Erythroblast (primary cell): ENCODE data around the gene LSG1.
"Not testable (repeated sequence)": the region's sequence is repeated elsewhere in the genome, so short reads cannot be mapped to it uniquely, and the experiment has no call there.

ENCODE experiments used
- DNase-seq, 2 experiments: peaks; one replicate each; lab custom pipeline; 2025; lab: John Stamatoyannopoulos, UW
- GATA1 ChIP-seq: IDR thresholded peaks from 2 replicates; pipeline ENCODE4 v1.6.1; 2011; ENCODE audit warnings: low read depth, mild to moderate bottlenecking, control low read depth, low read length, moderate library complexity
- POLR2A ChIP-seq: IDR thresholded peaks from 2 replicates; pipeline ENCODE4 v1.6.1; 2011; ENCODE audit warnings: mild to moderate bottlenecking, low read length

Gene LSG1

DNA sequence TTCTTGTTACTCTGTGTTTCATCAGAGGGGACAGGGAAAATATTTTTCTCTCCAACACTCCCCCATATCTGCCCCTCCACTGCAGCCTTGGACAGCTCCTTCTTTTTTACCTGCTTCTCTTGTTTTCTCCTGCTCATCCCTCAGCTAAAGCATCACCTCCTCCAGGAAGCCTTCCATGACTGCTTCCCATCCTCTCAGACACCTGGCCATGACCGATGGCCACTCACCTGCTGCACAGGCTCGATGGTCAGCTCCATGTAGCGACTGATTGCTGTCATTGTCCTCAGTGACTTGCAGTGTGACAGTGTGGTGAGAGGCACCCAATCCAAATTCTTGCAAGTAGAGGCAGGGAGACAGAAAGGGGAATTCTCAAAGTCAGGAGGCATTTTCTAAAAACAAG, 61.3 kb downstream of the LSG1 start:
- TF ChIP-seq POLR2A (no peak), GATA1 (no peak)
- DNase-seq, result no peak

DNA sequence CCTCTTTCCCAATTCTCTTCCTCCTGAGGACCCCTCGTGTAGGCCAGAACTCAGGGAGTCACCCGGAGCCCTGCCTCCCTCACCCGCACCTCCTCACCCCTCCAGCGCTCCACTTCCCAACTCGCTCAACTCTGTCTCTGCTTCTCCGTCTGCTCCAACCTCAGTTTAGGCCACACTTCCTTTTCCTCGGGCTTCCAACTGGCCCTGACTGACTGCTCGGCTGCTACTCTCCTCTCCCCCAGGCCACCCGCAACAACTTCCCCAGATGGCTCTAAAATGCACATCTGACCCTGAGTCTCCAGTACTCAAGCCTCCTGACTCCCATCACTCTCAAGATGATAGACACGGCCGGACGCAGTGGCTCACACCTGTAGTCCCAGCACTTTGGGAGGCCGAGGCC, 62.4 kb downstream of the LSG1 start:
- TF ChIP-seq POLR2A (no peak), GATA1 (no peak)
- DNase-seq, result no peak

DNA sequence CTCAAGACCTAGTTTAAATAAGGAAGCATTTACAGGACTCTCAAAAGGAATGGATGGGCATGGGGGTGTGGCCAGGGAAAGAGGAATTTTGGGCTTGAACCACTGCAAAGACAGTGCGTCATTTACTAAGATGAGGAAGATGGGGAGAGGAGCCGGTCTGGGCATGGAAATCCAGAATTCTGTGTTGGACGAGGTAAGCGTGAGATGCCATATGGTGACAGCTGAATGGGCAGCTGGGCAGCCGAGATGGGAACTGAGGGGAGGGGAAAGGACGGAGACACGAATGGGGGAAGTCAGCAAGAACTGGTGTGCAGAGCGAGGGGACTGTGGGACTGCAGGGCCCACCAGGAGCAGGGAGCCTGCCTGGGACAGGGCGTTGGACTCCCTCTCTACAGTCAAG, 63.0 kb downstream of the LSG1 start:
- TF ChIP-seq GATA1 (no peak), POLR2A (no peak)
- DNase-seq, result no peak

DNA sequence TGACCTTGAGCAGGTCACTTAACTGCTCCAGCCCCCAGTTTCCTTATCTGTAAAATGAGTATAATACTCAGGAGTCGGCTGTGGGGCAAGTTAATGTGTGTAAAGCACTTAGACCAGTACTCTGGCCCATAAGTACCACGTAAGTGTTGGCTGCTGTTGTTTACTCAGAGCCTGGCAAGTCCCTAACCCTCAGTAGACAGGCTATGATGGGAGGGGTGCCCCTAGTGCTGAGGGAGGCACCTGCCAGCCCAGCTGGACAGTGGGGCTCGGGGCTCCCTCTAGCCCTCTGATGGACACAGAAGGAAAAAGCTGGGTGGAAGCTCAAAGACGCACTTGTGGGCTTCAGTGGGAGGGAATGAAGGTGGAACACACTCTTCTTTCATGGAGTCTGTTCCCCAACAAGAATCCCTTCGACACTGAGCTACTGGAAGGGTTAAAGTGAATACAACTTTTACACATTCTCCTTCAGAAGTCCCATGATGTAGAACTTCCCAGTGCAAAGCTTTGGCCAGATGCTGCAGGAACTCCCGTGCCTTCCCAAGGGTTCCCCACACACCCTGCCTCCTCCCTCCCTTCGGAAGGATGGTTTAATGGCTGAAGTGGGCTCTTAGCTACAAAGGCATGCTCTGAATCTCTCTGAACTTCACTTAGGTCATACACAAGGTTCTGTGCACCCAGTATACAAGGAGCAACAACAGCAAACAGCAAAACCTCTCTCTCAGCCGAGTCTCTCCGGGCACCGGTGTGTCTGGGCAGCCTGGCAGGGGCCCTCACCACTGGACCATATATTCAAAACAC, 64.2 kb downstream of the LSG1 start:
- TF ChIP-seq GATA1, result no peak
- no peak for TF ChIP-seq POLR2A

DNA sequence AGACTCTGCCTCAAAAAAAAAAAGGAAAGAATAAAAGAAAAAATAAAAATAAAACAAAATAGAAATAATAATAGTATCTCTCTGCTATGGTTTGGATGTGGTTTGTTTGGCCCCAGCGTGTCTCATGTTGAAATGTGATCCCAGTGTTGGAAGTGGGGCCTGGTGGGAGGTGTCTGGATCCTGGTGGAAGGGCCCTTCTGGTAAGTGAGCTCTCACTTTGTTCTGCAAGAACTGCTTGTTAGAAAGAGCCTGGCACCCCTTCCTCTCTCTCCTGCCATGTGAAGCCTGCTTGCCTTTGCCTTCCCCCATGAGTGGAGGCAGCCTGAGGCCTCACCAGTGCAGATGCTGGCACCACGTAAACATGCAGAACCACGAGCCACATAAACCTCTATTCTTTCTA, 65.0 kb downstream of the LSG1 start:
- no peak for TF ChIP-seq GATA1
- no peak for TF ChIP-seq POLR2A
- DNase-seq, result no peak

More for the DNA sequence above, 64.2 kb downstream of the LSG1 start:
- DNase-seq, result no peak

DNA sequence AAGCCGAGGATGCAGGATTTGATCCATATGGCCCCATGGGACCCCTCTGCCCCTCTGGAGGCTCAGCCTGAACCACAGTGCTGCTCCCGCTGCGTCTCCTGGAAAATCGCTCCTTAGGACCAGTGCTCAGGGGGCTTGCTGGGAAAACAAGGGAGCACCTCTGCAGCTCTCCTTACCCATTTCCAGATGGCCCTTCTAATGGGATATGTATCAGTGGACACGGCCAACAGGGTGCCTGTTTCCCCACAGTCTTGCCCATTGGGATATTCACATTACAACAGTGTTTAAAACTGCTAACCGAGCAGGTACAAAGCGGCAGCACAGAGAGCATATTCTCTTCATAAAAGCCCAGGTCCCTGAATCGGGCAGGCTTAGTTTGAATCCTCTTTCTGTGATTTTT, 65.8 kb downstream of the LSG1 start:
- TF ChIP-seq POLR2A, result no peak
- TF ChIP-seq GATA1, result no peak
- no peak for DNase-seq

DNA sequence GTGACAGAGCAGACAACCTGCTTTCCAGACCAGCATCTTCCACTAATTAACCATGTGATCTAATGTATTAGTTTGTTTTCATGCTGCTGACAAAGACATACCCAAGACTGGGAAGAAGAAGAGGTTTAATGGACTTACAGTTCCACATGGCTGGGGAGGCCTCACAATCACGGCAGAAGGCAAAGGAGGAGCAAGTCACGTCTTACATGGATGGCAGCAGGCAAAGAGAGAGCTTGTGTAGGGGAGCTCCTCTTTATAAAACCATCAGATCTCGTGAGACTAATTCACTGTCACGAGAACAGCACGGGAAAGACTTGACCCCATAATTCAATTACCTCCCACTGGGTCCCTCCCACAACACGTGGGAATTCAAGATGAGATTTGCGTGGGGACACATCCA, 66.7 kb downstream of the LSG1 start:
- not testable (repeated sequence) for DNase-seq

DNA sequence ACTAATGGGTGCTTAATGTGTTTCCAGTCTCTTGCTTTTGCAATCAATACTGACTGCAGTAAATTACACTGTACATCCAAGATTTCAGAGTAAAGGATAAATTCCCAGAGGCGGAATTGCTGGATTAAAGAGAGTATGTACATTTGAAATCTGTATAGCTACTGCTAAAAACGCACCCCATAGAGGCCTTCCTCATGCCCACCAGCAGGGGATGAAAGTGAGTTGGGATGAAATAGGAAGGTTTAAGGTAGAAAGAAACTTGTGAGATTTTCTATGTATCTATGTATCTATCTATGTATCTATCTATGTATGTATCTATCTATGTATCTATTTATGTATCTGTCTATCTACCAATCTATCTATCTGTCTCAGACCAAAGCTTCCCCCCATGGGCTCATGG, 67.2 kb downstream of the LSG1 start:
- DNase-seq, result no peak
- TF ChIP-seq GATA1 (no peak), POLR2A (no peak)

DNA sequence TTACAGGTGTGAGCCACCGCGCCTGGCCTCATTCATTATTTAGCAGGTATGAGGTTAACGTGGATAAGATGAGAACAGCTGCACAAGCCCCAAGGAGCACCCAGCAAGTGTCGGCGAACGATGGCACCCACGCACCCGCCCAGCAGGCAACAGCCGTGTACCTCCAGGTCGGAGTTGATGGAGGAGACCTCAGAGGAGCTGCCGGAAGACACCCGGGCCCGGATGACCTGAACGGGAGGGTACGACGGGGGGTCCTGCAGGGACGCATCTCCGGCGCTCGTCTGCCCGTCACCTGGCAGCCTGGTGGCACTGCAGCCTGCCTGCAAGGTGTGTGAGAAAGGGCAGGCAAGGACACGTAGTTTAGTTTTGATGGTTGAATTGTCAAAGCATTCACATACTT, 67.9 kb downstream of the LSG1 start:
- DNase-seq, result no peak
- TF ChIP-seq GATA1 (no peak), POLR2A (no peak)

DNA sequence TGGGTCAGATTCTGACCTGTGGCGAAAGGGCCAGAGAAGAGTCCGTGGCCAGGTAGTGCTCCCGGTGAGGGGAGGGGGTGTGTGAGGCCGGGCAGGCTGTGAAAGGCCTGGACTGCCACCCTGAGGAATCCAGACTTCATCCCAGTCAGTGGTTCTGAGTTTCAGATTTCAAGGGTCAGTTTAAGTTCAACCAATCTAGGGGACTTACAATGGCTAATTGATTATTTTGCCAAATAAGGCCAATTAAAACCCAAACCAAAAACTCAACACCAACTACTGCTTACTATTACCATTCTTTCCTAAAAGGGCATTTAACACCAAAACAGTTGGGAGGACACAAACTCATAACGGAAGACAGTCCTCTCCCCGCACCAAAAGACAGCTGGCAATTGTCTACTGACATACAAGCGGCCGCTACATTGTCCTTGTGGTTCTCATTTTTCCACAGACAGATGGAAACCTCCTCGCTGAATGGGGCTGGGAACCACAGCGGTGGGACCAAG, 69.3 kb downstream of the LSG1 start:
- DNase-seq, result no peak
- TF ChIP-seq GATA1 (no peak), POLR2A (no peak)

DNA sequence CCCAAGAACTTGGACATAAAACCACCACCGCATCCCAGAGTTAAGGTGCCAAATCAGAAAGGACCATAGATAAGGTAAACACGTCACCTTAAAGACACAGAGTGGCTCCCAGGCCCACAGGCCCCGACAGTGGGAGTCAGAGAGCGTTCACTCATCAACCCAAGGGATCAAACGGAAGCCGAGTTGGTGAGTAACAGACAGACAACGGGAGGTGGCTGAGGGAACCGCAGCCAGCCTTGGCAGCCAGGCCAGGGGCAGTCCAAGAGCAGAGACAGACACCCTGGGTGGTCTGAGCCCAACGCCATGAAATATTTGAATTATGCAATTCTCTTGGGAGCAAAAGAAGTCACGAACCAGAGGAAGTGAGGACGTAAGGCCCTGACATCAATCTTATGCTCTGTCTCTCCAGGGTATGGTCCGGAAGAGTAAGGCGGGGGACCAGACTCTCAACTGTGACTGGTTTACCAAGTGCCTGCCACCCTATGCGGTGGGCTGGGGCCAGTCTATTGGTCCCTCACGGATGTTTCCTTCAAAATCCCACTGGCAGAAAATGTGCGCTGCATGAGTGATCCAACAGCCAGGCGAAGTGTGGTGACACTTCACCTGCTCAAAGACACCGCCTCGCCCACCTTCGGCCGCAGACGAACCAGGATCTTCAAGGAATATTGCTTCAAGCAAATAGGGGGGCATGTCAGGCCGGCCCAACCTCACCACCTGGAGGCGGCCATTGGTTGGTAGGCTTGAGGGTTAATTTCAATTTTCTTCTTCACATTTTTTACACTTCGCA, 73.0 kb downstream of the LSG1 start:
- TF ChIP-seq POLR2A (no peak), GATA1 (no peak)
- DNase-seq, result no peak

DNA sequence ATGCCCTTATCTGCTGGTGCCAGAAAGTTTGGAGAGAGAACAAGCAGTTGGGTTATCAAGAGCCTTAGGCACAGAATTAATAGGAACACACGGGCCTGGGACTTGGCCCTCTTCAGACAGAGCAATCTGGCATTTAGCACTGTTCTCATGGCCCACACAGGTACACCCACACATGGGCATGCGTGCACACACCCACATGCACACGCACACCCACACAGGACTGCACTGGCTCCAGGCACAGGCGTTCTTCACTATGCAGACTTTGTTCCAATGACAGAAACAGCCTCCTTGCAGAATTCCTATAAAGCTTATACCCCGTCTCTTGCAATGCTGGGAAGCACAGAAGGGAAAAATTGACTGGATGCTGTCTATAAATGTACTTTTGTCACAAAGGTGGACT, 75.1 kb downstream of the LSG1 start:
- no peak for TF ChIP-seq GATA1
- TF ChIP-seq POLR2A, result no peak
- DNase-seq, result no peak

DNA sequence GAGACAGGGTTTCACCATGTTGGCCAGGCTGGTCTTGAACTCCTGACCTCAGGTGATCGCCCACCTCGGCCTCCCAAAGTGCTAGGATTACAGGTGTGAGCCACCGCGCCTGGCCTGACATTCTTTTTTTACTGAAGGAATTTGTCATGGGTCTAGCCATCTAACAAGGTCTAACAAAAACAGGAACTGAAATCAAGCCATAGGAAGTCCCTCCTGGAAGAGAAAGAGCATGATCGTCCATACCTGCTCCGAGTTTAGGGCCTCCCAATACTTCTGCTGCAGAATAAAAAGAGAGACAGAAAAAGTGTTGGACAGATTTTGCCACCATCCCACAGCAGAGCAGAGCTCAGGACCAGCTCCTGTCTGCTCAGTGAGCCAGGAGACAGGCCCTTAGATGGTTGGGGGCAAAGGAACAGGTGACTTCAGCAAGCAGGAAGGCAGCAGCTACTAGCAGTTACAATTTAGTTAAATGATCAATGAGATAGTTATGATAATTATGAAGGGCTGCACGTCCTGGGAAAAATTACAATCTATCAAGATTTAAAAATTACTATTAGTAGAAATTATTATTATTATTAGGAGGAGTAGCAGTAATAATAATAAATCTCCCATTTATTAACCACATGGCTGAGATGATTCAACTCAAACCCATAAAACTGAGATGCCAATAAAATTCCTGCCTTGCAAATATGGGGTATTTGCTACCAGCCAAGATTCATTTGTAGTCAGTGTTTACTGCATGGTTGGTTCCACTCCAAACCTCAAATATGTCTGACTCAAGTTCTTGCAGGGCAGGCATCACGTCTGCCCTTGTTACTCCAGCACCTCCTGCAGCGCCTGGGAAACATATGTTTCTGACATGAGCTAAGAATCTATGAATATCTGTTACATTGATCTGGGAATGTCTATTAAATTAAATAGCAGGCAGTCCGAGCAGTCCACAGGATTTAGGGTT, 78.9 kb downstream of the LSG1 start:
- TF ChIP-seq POLR2A, result no peak
- TF ChIP-seq GATA1, result no peak
- DNase-seq, result no peak
